GM12878 (cell line): ENCODE results near the gene PGR. TPM values are rescaled to one million over a fixed set of nuclear protein-coding genes. Genes with fewer than 3 reads are reported as not detected.

Source experiments
- MXI1 ChIP-seq: fragments of 150-350 bp; IDR thresholded peaks from 2 replicates; pipeline ENCODE4 v1.6.1; 2011; ENCODE audit warnings: low read depth, mild to moderate bottlenecking, inconsistent platforms, low read length, improper control_type of control experiment
- PRDM15 ChIP-seq: fragments of 450-650 bp; formaldehyde crosslinking; IDR thresholded peaks from 2 replicates; pipeline ENCODE4 v1.4.0; 2020; ENCODE audit warnings: mild to moderate bottlenecking, moderate library complexity
- SMAD5 ChIP-seq: IDR thresholded peaks from 2 replicates; pipeline ENCODE4 v1.6.1; 2016; ENCODE audit warnings: antibody characterized with exemption, low read depth
- ZBED1 ChIP-seq: IDR thresholded peaks from 2 replicates; pipeline ENCODE4 v1.6.1; 2016; ENCODE audit warnings: borderline replicate concordance
- polyA plus RNA-seq, 11 experiments: library from polyadenylated mRNA; depleted of rRNA in 4 of 11; unstranded in 6 of 11; stranded (reverse) in 5 of 11; fragments of >200 nt; fragmentation: Nextera tagmentation in 4 of 11; fragmentation: Illumina TruSeq in 1 of 11; extraction: Ambion mirVana in 4 of 11; extraction: Trizol in 1 of 11; gene quantifications; 1 replicate in 1 of 11; 2 replicates in 10 of 11; pipeline versions ENCODE4 v1.2.1 to v1.2.3, GENCODE V29; 2011 to 2016; ENCODE audit warnings: inconsistent platforms in 2 of 11, missing spikeins in 2 of 11, low read depth in 1 of 11
- total RNA-seq, 4 experiments: library from RNA; depleted of rRNA in 3 of 4; stranded (reverse); fragments of >200 nt in 3 of 4; fragmentation: Illumina TruSeq in 1 of 4; extraction: Trizol in 1 of 4; gene quantifications; 2 replicates each; pipeline versions ENCODE4 v1.2.1 to v1.2.3, GENCODE V29; 2013 to 2021
- TF ChIP-seq, protein P1 (sequence below): fragments of 150-350 bp; IDR thresholded peaks from 2 replicates; pipeline ENCODE4 v1.6.1; 2014; ENCODE audit warnings: mild to moderate bottlenecking, low read depth, low read length
- TF ChIP-seq, protein P2 (sequence below): fragments of 450-650 bp; IDR thresholded peaks from 2 replicates; pipeline ENCODE4 v1.6.1; 2017; ENCODE audit warnings: low read depth, mild to moderate bottlenecking, moderate library complexity

The PGR gene
- total and polyA plus RNA-seq, 10 of the 15 experiments (the other 5 are each of a cell fraction or from before 2014, with no cell fraction given), result 0.01 TPM; not detected in 9

DNA sequence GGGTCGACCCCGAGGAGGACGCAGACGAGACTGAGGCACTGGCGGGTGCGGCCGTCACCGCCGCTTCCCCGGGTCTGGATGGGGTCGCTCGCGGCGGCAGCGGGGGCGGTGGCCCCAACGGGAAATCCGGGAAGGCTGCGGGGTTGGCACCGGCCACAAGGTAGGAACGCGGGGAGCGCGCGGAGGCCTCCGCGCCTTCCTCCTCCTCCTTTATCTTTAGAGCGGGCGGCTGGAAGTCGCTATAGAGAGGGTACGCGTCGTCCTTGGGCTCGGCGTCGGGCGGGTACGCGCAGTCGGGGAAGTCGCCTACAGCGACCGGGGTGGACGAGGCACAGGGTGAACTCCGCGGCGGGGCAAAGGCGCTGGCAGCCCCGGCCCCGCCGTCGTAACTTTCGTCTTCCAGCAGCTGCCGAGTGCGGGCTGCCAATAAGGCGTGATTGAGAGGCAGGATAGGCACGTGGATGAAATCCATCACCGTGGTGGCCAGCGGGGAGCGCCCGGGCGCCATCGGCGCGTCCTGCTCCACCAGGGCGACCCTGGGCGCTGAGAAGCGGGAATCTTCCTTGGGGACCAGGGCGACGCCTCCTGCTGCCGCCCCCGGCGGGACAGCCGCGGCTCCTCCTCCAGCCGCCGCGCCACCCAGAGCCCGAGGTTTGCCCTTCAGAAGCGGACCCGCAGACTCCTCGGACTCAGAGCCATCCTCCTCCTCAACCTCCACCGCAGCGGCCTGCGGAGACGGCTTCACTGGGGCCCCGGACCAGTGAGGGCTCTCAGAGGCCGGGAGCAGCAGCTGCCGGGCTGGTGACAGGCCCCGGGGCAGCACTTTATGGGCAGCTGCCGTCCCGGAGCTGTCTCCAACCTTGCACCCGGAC is 1.7 kb downstream of the PGR start (continued):
- TF ChIP-seq, protein P1, sequence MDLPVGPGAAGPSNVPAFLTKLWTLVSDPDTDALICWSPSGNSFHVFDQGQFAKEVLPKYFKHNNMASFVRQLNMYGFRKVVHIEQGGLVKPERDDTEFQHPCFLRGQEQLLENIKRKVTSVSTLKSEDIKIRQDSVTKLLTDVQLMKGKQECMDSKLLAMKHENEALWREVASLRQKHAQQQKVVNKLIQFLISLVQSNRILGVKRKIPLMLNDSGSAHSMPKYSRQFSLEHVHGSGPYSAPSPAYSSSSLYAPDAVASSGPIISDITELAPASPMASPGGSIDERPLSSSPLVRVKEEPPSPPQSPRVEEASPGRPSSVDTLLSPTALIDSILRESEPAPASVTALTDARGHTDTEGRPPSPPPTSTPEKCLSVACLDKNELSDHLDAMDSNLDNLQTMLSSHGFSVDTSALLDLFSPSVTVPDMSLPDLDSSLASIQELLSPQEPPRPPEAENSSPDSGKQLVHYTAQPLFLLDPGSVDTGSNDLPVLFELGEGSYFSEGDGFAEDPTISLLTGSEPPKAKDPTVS, result no peak
- no peak for TF ChIP-seq MXI1
- no peak for TF ChIP-seq PRDM15 (CRISPR knock-in tag)
- TF ChIP-seq, protein P2, sequence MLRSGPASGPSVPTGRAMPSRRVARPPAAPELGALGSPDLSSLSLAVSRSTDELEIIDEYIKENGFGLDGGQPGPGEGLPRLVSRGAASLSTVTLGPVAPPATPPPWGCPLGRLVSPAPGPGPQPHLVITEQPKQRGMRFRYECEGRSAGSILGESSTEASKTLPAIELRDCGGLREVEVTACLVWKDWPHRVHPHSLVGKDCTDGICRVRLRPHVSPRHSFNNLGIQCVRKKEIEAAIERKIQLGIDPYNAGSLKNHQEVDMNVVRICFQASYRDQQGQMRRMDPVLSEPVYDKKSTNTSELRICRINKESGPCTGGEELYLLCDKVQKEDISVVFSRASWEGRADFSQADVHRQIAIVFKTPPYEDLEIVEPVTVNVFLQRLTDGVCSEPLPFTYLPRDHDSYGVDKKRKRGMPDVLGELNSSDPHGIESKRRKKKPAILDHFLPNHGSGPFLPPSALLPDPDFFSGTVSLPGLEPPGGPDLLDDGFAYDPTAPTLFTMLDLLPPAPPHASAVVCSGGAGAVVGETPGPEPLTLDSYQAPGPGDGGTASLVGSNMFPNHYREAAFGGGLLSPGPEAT, result no peak
- no peak for TF ChIP-seq ZBED1
- TF ChIP-seq SMAD5, result no peak
